ENCODE data around the gene NUPR1. TPM values are rescaled to one million over a fixed set of nuclear protein-coding genes. Genes with fewer than 3 reads are reported as not detected.
"Not testable (repeated sequence)": the region's sequence is repeated elsewhere in the genome, so short reads cannot be mapped to it uniquely, and the experiment has no call there.

Gene NUPR1
- total and polyA plus RNA-seq, 4 experiments from 2014 or later: not detected

- CTCF ChIA-PET (ENCODE audit: partially characterized antibody): interaction anchor here (1.2 kb wide), 1 partner anchor 10 kb away, joined by 3 read pairs; no protein-coding TSS in a partner anchor
- no peaks in the 10 kb centered on the region for H3K9me3 Mint-ChIP-seq
- H3K4me3 Mint-ChIP-seq: no peak overlapping the region
- H3K4me1 Mint-ChIP-seq: peaks cover 20 to 48% (median 34%) of the 10 kb centered on the region in 4 donors
- no peak for DNase-seq
- no peak overlapping the region for H3K27ac ChIP-seq (ENCODE audit: low read depth, low read length)
- H3K27me3 ChIP-seq (ENCODE audit: insufficient read depth, low read length): no peaks in the 10 kb centered on the region
- POLR2A ChIA-PET (ENCODE audit: partially characterized antibody): interaction anchor here (1.2 kb wide), 1 partner anchor 82 kb away, joined by 3 read pairs; the partner anchor contains the start of gene CLN3
- intact Hi-C loops (cut with micrococcal nuclease): no loop called here
- H3K4me3 ChIP-seq (ENCODE audit: low read length in 2 of 2): no peak overlapping the region
- H3K4me1 ChIP-seq (ENCODE audit: insufficient read depth, low read length): no peaks in the 10 kb centered on the region
- H3K27ac Mint-ChIP-seq: peak overlapping the region in 5 of 7 donors; percentile 49 to 76 (median 68)
- H3K27me3 Mint-ChIP-seq: no peaks in the 10 kb centered on the region
- H3K36me3 Mint-ChIP-seq: peaks cover 0 to 23% of the 10 kb centered on the region in 2 donors
- no peaks in the 10 kb centered on the region for H3K9me3 ChIP-seq (ENCODE audit: control insufficient read depth in 1 of 2, low read length in 2 of 2)
- H3K36me3 ChIP-seq (ENCODE audit: insufficient read depth, low read length): no peaks in the 10 kb centered on the region
These were observed 35.3 kb upstream of the NUPR1 start for GRCh38 chr16:28573738-28574718.

- H3K27ac Mint-ChIP-seq: peak overlapping the region in 6 of 7 donors; percentile 38 to 88 (median 78)
- ChIA-PET CTCF (ENCODE audit: partially characterized antibody) (interaction anchor here (1.2 kb wide), 1 partner anchor 9 kb away, joined by 3 read pairs; no protein-coding TSS in a partner anchor), POLR2A (ENCODE audit: partially characterized antibody) (no interaction called here)
- peaks cover 0 to 18% of the 10 kb centered on the region in 2 donors for H3K36me3 Mint-ChIP-seq
- Histone ChIP-seq H3K27ac (ENCODE audit: low read depth, low read length) (no peak overlapping the region), H3K4me1 (ENCODE audit: insufficient read depth, low read length) (no peaks in the 10 kb centered on the region), H3K9me3 (ENCODE audit: control insufficient read depth in 1 of 2, low read length in 2 of 2) (no peaks in the 10 kb centered on the region), H3K4me3 (ENCODE audit: low read length in 2 of 2) (no peak overlapping the region), H3K36me3 (ENCODE audit: insufficient read depth, low read length) (no peaks in the 10 kb centered on the region), H3K27me3 (ENCODE audit: insufficient read depth, low read length) (no peaks in the 10 kb centered on the region)
- no peaks in the 10 kb centered on the region for H3K27me3 Mint-ChIP-seq
- H3K4me3 Mint-ChIP-seq: no peak overlapping the region
- peaks cover 21 to 48% (median 35%) of the 10 kb centered on the region in 4 donors for H3K4me1 Mint-ChIP-seq
- intact Hi-C loops (cut with micrococcal nuclease): no loop called here
- no peaks in the 10 kb centered on the region for H3K9me3 Mint-ChIP-seq
- no peak for DNase-seq
These were observed 34.1 kb upstream of the NUPR1 start for GRCh38 chr16:28572696-28573510.

- Histone ChIP-seq H3K36me3 (ENCODE audit: insufficient read depth, low read length) (peaks cover 1% of the 10 kb centered on the region), H3K9me3 (ENCODE audit: control insufficient read depth in 1 of 2, low read length in 2 of 2) (peaks cover 0 to 3% of the 10 kb centered on the region in 2 donors), H3K4me3 (ENCODE audit: low read length in 2 of 2) (no peak overlapping the region), H3K27ac (ENCODE audit: low read depth, low read length) (no peak overlapping the region), H3K4me1 (ENCODE audit: insufficient read depth, low read length) (no peaks in the 10 kb centered on the region), H3K27me3 (ENCODE audit: insufficient read depth, low read length) (no peaks in the 10 kb centered on the region)
- no peak for DNase-seq
- CTCF ChIA-PET (ENCODE audit: partially characterized antibody): no interaction called here
- Mint-ChIP-seq H3K4me1 (peaks cover 24 to 47% (median 41%) of the 10 kb centered on the region in 4 donors), H3K9me3 (peaks cover 0 to 9% (median 4%) of the 10 kb centered on the region in 8 donors), H3K36me3 (peaks cover 17 to 28% of the 10 kb centered on the region in 2 donors), H3K4me3 (no peak overlapping the region), H3K27ac (peak overlapping the region in 4 of 7 donors; percentile 46 to 78 (median 64)), H3K27me3 (no peaks in the 10 kb centered on the region)
- intact Hi-C loops (cut with micrococcal nuclease): no loop called here
- POLR2A ChIA-PET (ENCODE audit: partially characterized antibody): interaction anchor here (1.7 kb wide), 1 partner anchor 16 kb away, joined by 3 read pairs; no protein-coding TSS in a partner anchor
These were observed 31.4 kb upstream of the NUPR1 start for GRCh38 chr16:28569968-28570752.

GRCh38 chr16:28569021-28569420 is 30.2 kb upstream of the NUPR1 start:
- Histone ChIP-seq H3K4me1 (ENCODE audit: insufficient read depth, low read length) (no peaks in the 10 kb centered on the region), H3K4me3 (ENCODE audit: low read length in 2 of 2) (no peak overlapping the region), H3K36me3 (ENCODE audit: insufficient read depth, low read length) (peaks cover 4% of the 10 kb centered on the region), H3K9me3 (ENCODE audit: control insufficient read depth in 1 of 2, low read length in 2 of 2) (peaks cover 0 to 3% of the 10 kb centered on the region in 2 donors), H3K27me3 (ENCODE audit: insufficient read depth, low read length) (no peaks in the 10 kb centered on the region), H3K27ac (ENCODE audit: low read depth, low read length) (no peak overlapping the region)
- H3K36me3 Mint-ChIP-seq: peaks cover 25% of the 10 kb centered on the region in 2 donors
- H3K4me1 Mint-ChIP-seq: peaks cover 22 to 44% (median 38%) of the 10 kb centered on the region in 4 donors
- peaks cover 0 to 9% (median 4%) of the 10 kb centered on the region in 8 donors for H3K9me3 Mint-ChIP-seq
- POLR2A ChIA-PET (ENCODE audit: partially characterized antibody): interaction anchor here (1.7 kb wide), 1 partner anchor 14 kb away, joined by 3 read pairs; no protein-coding TSS in a partner anchor
- no peaks in the 10 kb centered on the region for H3K27me3 Mint-ChIP-seq
- CTCF ChIA-PET (ENCODE audit: partially characterized antibody): interaction anchor here (0.6 kb wide), 1 partner anchor 79 kb away, joined by 4 read pairs; no protein-coding TSS in a partner anchor
- peak overlapping the region in 2 of 7 donors; percentile 48 for H3K27ac Mint-ChIP-seq
- no peak overlapping the region for H3K4me3 Mint-ChIP-seq
- DNase-seq: no peak
- intact Hi-C loops (cut with micrococcal nuclease): no loop called here

GRCh38 chr16:28567292-28567691 is 28.5 kb upstream of the NUPR1 start:
- H3K27ac Mint-ChIP-seq: peak overlapping the region in 4 of 7 donors; percentile 7 to 84 (median 52)
- Histone ChIP-seq H3K9me3 (ENCODE audit: control insufficient read depth in 1 of 2, low read length in 2 of 2) (peaks cover 0 to 3% of the 10 kb centered on the region in 2 donors), H3K4me1 (ENCODE audit: insufficient read depth, low read length) (no peaks in the 10 kb centered on the region), H3K27me3 (ENCODE audit: insufficient read depth, low read length) (no peaks in the 10 kb centered on the region), H3K27ac (ENCODE audit: low read depth, low read length) (no peak overlapping the region), H3K4me3 (ENCODE audit: low read length in 2 of 2) (no peak overlapping the region), H3K36me3 (ENCODE audit: insufficient read depth, low read length) (peaks cover 4% of the 10 kb centered on the region)
- peaks cover 0 to 9% (median 4%) of the 10 kb centered on the region in 8 donors for H3K9me3 Mint-ChIP-seq
- no peaks in the 10 kb centered on the region for H3K27me3 Mint-ChIP-seq
- H3K4me3 Mint-ChIP-seq: no peak overlapping the region
- POLR2A ChIA-PET (ENCODE audit: partially characterized antibody): no interaction called here
- no peak for DNase-seq
- CTCF ChIA-PET (ENCODE audit: partially characterized antibody): no interaction called here
- intact Hi-C loops (cut with micrococcal nuclease): no loop called here
- H3K36me3 Mint-ChIP-seq: peaks cover 26 to 32% of the 10 kb centered on the region in 2 donors
- H3K4me1 Mint-ChIP-seq: peaks cover 17 to 39% (median 28%) of the 10 kb centered on the region in 4 donors

GRCh38 chr16:28566233-28566925 is 27.6 kb upstream of the NUPR1 start:
- CTCF ChIA-PET (ENCODE audit: partially characterized antibody); H3K4me1 ChIP-seq (ENCODE audit: insufficient read depth, low read length); intact Hi-C loops (cut with micrococcal nuclease); H3K9me3 Mint-ChIP-seq; H3K27me3 Mint-ChIP-seq; H3K27me3 ChIP-seq (ENCODE audit: insufficient read depth, low read length); POLR2A ChIA-PET (ENCODE audit: partially characterized antibody); H3K27ac ChIP-seq (ENCODE audit: low read depth, low read length); DNase-seq; H3K4me3 ChIP-seq (ENCODE audit: low read length in 2 of 2); H3K9me3 ChIP-seq (ENCODE audit: control insufficient read depth in 1 of 2, low read length in 2 of 2); H3K36me3 ChIP-seq (ENCODE audit: insufficient read depth, low read length): not testable (repeated sequence)
- Mint-ChIP-seq H3K4me1 (peaks cover 19 to 40% (median 27%) of the 10 kb centered on the region in 4 donors), H3K36me3 (peaks cover 28 to 36% of the 10 kb centered on the region in 2 donors), H3K27ac (peak overlapping the region in 4 of 7 donors; percentile 19 to 77 (median 50)), H3K4me3 (peak overlapping the region in 1 of 8 donors; percentile 56)
